ENCODE results near the gene GPX5. TPM values are rescaled to one million over a fixed set of nuclear protein-coding genes. Genes with fewer than 3 reads are reported as not detected.
"Not testable (repeated sequence)": the region's sequence is repeated elsewhere in the genome, so short reads cannot be mapped to it uniquely, and the experiment has no call there.

The GPX5 gene
- total RNA-seq, 1 donor from 2014 or later = not detected

DNA sequence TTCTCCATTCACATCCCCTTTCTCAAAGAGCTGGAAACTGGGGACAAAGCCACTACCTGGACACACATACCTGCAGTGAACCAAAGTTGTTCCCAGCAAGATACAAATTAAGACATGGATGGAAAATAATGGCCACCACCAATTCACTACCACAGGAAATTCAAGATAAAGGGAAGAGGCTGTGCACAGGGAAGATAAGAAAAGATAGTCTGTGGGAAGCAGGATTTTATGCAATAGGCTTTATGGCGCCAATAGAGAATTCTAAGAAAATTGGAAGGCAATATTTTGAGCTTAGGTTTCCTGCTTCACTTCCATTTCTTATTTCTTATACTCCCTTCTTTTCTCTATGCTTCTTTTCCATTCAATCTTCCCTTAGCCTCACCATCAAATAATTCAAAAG is 19.9 kb upstream of the GPX5 start:
- no peak overlapping the region for H3K27ac ChIP-seq
- H3K9me3 ChIP-seq = no peaks in the 10 kb centered on the region
- intact Hi-C loops (cut with DNase I) = no loop called here
- H3K36me3 ChIP-seq = no peaks in the 10 kb centered on the region
- TF ChIP-seq, protein P1, sequence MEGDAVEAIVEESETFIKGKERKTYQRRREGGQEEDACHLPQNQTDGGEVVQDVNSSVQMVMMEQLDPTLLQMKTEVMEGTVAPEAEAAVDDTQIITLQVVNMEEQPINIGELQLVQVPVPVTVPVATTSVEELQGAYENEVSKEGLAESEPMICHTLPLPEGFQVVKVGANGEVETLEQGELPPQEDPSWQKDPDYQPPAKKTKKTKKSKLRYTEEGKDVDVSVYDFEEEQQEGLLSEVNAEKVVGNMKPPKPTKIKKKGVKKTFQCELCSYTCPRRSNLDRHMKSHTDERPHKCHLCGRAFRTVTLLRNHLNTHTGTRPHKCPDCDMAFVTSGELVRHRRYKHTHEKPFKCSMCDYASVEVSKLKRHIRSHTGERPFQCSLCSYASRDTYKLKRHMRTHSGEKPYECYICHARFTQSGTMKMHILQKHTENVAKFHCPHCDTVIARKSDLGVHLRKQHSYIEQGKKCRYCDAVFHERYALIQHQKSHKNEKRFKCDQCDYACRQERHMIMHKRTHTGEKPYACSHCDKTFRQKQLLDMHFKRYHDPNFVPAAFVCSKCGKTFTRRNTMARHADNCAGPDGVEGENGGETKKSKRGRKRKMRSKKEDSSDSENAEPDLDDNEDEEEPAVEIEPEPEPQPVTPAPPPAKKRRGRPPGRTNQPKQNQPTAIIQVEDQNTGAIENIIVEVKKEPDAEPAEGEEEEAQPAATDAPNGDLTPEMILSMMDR (IDR thresholded peaks at IDR 0.05) = no peak
- H3K4me3 ChIP-seq = no peak overlapping the region
- no peaks in the 10 kb centered on the region for H3K4me1 ChIP-seq
- DNase-seq = no peak
- H3K27me3 ChIP-seq (ENCODE audit: low read depth) = peaks cover 10% of the 10 kb centered on the region
- ATAC-seq = no peak

DNA sequence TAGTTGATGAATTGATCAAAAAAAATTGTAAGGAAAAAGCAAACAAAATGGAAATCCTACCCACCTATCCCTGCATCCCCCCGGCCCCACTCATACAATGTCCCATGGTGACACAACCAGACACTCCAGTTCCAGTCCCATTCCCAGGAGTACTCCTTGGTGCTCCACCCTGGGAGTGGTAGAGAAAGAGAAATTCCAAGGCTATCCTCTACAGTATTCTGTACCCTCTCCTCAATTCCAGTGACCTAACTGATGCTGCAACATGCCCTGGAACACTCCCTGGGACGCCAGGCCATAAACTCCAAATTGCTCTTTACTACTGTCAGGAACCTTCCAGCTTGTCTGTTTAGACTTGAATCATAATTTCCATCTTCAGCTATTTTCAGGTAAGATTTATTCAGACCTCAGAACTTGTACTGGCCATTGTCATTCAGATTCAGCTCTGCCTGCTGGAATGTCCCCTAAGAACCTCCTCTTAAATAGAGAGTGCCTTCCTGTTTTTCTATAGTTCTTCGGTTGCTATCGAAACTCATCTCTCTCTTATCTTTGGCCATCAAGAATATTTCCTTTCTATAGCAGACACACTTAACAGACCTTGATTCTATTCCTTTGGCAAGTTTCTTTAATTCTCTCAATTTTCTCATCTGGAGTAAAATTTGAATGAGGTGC is 18.7 kb upstream of the GPX5 start:
- H3K27ac ChIP-seq = no peak overlapping the region
- TF ChIP-seq, protein P1 (IDR thresholded peaks at IDR 0.05) = no peak
- H3K27me3 ChIP-seq (ENCODE audit: low read depth) = peaks cover 10% of the 10 kb centered on the region
- DNase-seq (no peak), ATAC-seq (no peak)
- no peak overlapping the region for H3K4me3 ChIP-seq
- H3K36me3 ChIP-seq = no peaks in the 10 kb centered on the region
- intact Hi-C loops (cut with DNase I) = no loop called here
- no peaks in the 10 kb centered on the region for H3K9me3 ChIP-seq
- H3K4me1 ChIP-seq = no peaks in the 10 kb centered on the region

DNA sequence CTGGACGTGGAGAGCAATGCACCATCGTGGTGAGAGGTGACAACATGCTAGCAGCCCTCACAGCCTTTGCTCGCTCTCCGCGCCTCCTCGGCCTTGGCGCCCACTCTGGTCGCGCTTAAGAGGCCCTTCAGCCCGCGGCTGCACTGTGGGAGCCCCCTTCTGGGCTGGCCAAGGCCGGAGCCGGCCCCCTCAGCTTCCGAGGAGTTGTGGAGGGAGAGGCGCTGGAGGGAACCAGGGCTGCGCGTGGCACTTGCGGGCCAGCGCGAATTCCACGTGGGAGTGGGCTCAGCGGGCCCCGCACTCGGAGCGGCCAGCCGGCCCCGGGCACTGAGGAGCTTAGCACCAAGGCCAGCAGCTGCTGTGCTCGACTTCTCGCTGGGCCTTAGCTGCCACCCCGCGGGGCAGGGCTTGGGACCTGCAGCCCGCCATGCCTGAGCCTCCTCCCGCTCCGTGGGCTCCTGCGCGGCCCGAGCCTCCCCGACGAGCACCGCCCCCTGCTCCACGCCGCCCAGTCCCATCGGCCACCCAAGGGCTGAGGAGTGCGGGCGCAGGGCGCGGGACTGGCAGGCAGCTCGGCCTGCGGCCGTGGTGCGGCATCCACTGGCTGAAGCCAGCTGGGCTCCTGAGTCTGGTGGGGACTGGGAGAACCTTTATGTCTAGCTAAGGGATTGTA is 13.9 kb upstream of the GPX5 start:
- Histone ChIP-seq H3K4me1 (no peaks in the 10 kb centered on the region), H3K9me3 (no peaks in the 10 kb centered on the region), H3K27ac (no peak overlapping the region), H3K27me3 (ENCODE audit: low read depth) (peaks cover 10% of the 10 kb centered on the region), H3K4me3 (no peak overlapping the region), H3K36me3 (no peaks in the 10 kb centered on the region)
- TF ChIP-seq, protein P1 (IDR thresholded peaks at IDR 0.05) = no peak
- ATAC-seq = no peak
- intact Hi-C loops (cut with DNase I) = no loop called here
- DNase-seq = no peak

DNA sequence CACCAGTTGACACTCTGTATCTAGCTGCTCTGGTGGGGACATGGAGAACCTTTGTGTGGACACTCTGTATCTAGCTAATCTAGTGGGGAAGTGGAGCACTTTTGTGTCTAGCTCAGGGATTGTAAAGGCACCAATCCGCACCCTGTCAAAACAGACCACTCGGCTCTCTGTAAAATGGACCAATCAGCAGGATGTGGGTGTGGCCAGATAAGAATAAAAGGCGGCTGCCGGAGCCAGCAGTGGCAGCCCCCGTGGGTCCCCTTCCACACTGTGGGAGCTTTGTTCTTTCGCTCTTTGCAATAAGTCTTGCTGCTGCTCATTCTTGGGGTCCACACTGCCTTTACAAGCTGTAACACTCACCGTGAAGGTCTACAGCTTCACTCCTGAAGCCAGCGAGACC is 13.3 kb upstream of the GPX5 start:
- ATAC-seq; intact Hi-C loops (cut with DNase I); H3K27me3 ChIP-seq (ENCODE audit: low read depth); DNase-seq; H3K9me3 ChIP-seq; H3K4me3 ChIP-seq; H3K27ac ChIP-seq; H3K4me1 ChIP-seq; H3K36me3 ChIP-seq: not testable (repeated sequence)

DNA sequence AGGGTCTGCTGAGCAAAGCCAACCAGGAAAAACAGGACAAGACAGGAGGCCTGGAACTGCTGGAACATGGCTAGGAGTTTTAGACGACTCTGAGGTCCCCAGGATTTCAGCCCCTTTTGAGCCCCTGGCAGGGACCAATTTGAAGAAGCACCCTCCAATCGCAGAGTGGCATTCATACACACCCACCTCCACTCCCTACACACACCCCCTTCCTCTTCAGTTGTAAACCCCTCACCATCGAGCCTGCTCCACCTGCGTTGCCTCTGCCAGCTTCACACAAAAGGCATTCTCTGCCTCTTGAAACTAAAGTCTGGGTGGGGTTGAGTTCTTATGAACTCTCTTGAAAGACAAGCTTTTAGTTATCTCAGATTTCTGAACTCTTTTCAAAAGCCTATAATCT is 10.0 kb upstream of the GPX5 start, which contains the start of gene GPX6:
Gene GPX6 (minus strand): TSS at position 118 of the 400 bp plus-strand sequence. CDS start 50 bp downstream, at position 68.
- no peak for ATAC-seq
- TF ChIP-seq, protein P1 (IDR thresholded peaks at IDR 0.05) = no peak
- Histone ChIP-seq H3K9me3 (no peaks in the 10 kb centered on the region), H3K36me3 (no peaks in the 10 kb centered on the region), H3K27ac (no peak within 1 kb of the TSS), H3K27me3 (ENCODE audit: low read depth) (no peaks in the 10 kb centered on the region), H3K4me1 (no peaks in the 10 kb centered on the region), H3K4me3 (no peak within 1 kb of the TSS)
- DNase-seq = no peak
- intact Hi-C loops (cut with DNase I) = no loop called here

DNA sequence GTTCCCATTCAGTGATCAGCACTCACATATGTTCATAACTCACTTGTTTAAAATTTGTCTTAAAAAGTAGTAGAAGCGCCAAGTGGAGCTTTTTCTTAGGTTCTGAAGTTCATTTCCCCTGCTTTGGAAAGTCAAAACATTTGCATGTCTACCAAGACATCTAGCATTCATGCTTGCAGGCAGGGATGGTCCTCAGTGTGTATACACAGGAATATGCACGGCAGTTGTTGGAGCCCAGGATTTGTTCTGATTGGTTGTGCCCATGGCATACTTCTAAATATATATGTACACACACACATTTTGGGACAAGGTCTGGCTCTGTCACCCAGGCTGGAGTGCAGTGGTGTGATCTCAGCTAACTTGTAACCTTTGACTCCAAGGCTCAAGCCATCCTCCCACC is 7.7 kb upstream of the GPX5 start:
- Histone ChIP-seq H3K27me3 (ENCODE audit: low read depth) (no peaks in the 10 kb centered on the region), H3K4me3 (no peak overlapping the region), H3K4me1 (no peaks in the 10 kb centered on the region), H3K27ac (no peak overlapping the region), H3K9me3 (no peaks in the 10 kb centered on the region), H3K36me3 (no peaks in the 10 kb centered on the region)
- ATAC-seq = no peak
- intact Hi-C loops (cut with DNase I) = no loop called here
- DNase-seq = no peak
- TF ChIP-seq, protein P1 (IDR thresholded peaks at IDR 0.05) = no peak
